Epithelial cell of proximal tubule (primary cell): ENCODE results near the gene STIL. TPM values are rescaled to one million over a fixed set of nuclear protein-coding genes. Genes with fewer than 3 reads are reported as not detected.

Experiments
- DNase-seq: peaks from one replicate; pipeline ENCODE4 v3.0.0-alpha.2; 2011; ENCODE audit warnings: low read depth
- H3K4me3 ChIP-seq: 2 replicates; pipeline ENCODE4 v1.5.1; 2011; ENCODE audit warnings: low read depth, mild to moderate bottlenecking, low read length
- CTCF ChIP-seq: conservative IDR thresholded peaks from 2 replicates; pipeline ENCODE4 v1.5.1; 2012; ENCODE audit warnings: low read depth, mild to moderate bottlenecking, low read length
- total RNA-seq: library from RNA; depleted of rRNA; stranded (reverse); fragments of >200 nt; gene quantifications from 2 replicates; pipeline ENCODE4 v1.2.3, GENCODE V29; 2015

STIL gene
- total RNA-seq, 1 donor from 2014 or later, result 17.3 TPM

- H3K4me3 ChIP-seq, result no peak overlapping the region
- no peak for TF ChIP-seq CTCF
- no peak for DNase-seq
Measured at GRCh38 chr1:47219001-47219400, 94.9 kb downstream of the STIL start.

- TF ChIP-seq CTCF, result no peak
- no peak for DNase-seq
- H3K4me3 ChIP-seq, result no peak overlapping the region
Measured at GRCh38 chr1:47216278-47217059, 97.5 kb downstream of the STIL start.

- no peak overlapping the region for H3K4me3 ChIP-seq
- no peak for DNase-seq
- no peak for TF ChIP-seq CTCF
Measured at GRCh38 chr1:47215713-47216112, 98.2 kb downstream of the STIL start.

- no peak for DNase-seq
- TF ChIP-seq CTCF, result no peak
- H3K4me3 ChIP-seq, result no peak overlapping the region
Measured at GRCh38 chr1:47214549-47214948, 99.4 kb downstream of the STIL start.

GRCh38 chr1:47213230-47213963, 100.5 kb downstream of the STIL start:
- H3K4me3 ChIP-seq, result no peak overlapping the region
- TF ChIP-seq CTCF, result no peak
- DNase-seq, result no peak

- TF ChIP-seq CTCF, result no peak
- no peak overlapping the region for H3K4me3 ChIP-seq
- DNase-seq, result no peak
Measured at GRCh38 chr1:47212636-47213229, 101.2 kb downstream of the STIL start.
